ENCODE results near the gene LCOR. TPM values are rescaled to one million over a fixed set of nuclear protein-coding genes. Genes with fewer than 3 reads are reported as not detected.

The LCOR gene
- total and polyA plus RNA-seq, 12 donors, result 1.6 to 28.8 (median 23.7) TPM

- intact Hi-C loops (cut with DNase I), result loop anchor here in 7 of 10 donors (5.0 to 10.0 kb wide), 7 partner anchors 113 to 653 kb away; partner anchors contain the start of gene LCOR (in 2 of the 7)
- WGBS, 2 donors, result 90 to 94% methylated on average over 2 of the region's 2 CpGs
- Histone ChIP-seq H3K4me3 (no peak overlapping the region), H3K27ac (no peak overlapping the region), H3K36me3 (no peaks in the 10 kb centered on the region), H3K27me3 (no peaks in the 10 kb centered on the region), H3K4me1 (peaks cover 4 to 25% (median 15%) of the 10 kb centered on the region in 9 donors), H3K9me3 (no peaks in the 10 kb centered on the region)
- ATAC-seq, result no peak
- no peak for TF ChIP-seq CTCF (IDR thresholded peaks at IDR 0.05)
- DNase-seq, result no peak
Observed at GRCh38 chr10:97028126-97028831, 196.2 kb downstream of the LCOR start.

GRCh38 chr10:97028832-97029178, 196.7 kb downstream of the LCOR start:
- no peak for TF ChIP-seq CTCF (IDR thresholded peaks at IDR 0.05)
- no peak overlapping the region for H3K27ac ChIP-seq
- ATAC-seq (no peak), DNase-seq (no peak)
- H3K4me3 ChIP-seq, result no peak overlapping the region
- H3K4me1 ChIP-seq, result peaks cover 1 to 20% (median 11%) of the 10 kb centered on the region in 9 donors
- 81 to 89% methylated on average over 3 of the region's 3 CpGs for WGBS, 2 donors
- H3K9me3 ChIP-seq, result no peaks in the 10 kb centered on the region
- H3K36me3 ChIP-seq, result no peaks in the 10 kb centered on the region
- intact Hi-C loops (cut with DNase I), result loop anchor here in 7 of 10 donors (5.0 to 10.0 kb wide), 7 partner anchors 114 to 654 kb away; partner anchors contain the start of gene LCOR (in 2 of the 7)
- H3K27me3 ChIP-seq, result no peaks in the 10 kb centered on the region

GRCh38 chr10:97029271-97029670, 197.2 kb downstream of the LCOR start:
- TF ChIP-seq CTCF (IDR thresholded peaks at IDR 0.05), result no peak
- no peak overlapping the region for H3K27ac ChIP-seq
- 76 to 77% methylated on average over 3 of the region's 3 CpGs for WGBS, 2 donors
- no peak for DNase-seq
- H3K9me3 ChIP-seq, result no peaks in the 10 kb centered on the region
- H3K4me1 ChIP-seq, result peaks cover 0 to 15% (median 7%) of the 10 kb centered on the region in 9 donors
- intact Hi-C loops (cut with DNase I), result loop anchor here in 7 of 10 donors (5.0 to 10.0 kb wide), 7 partner anchors 114 to 654 kb away; partner anchors contain the start of gene LCOR (in 2 of the 7)
- no peak overlapping the region for H3K4me3 ChIP-seq
- no peak for ATAC-seq
- no peaks in the 10 kb centered on the region for H3K27me3 ChIP-seq
- H3K36me3 ChIP-seq, result no peaks in the 10 kb centered on the region

GRCh38 chr10:97030894-97031293, 198.8 kb downstream of the LCOR start:
- Histone ChIP-seq H3K4me1 (no peaks in the 10 kb centered on the region), H3K27ac (no peak overlapping the region), H3K9me3 (no peaks in the 10 kb centered on the region), H3K27me3 (no peaks in the 10 kb centered on the region), H3K36me3 (no peaks in the 10 kb centered on the region), H3K4me3 (no peak overlapping the region)
- 69 to 70% methylated on average over 6 of the region's 6 CpGs for WGBS, 2 donors
- intact Hi-C loops (cut with DNase I), result no loop called here
- ATAC-seq, result no peak
- no peak for TF ChIP-seq CTCF (IDR thresholded peaks at IDR 0.05)
- DNase-seq, result no peak
